BJ (cell line): ENCODE data around the gene SMIM7. TPM values are rescaled to one million over a fixed set of nuclear protein-coding genes. Genes with fewer than 3 reads are reported as not detected.

Experiments used
- CTCF ChIA-PET: fragments of 350-600 bp; formaldehyde crosslinking; extraction: SDS; loops from one replicate; lab custom pipeline; 2021; ENCODE audit warnings: antibody characterized with exemption, inconsistent platforms; lab: Yijun Ruan, JAX
- POLR2A ChIA-PET: fragments of 300-600 bp; sonication (Branson Sonifier 250); formaldehyde crosslinking; extraction: SDS; loops from one replicate; lab custom pipeline; 2021; ENCODE audit warnings: antibody characterized with exemption; lab: Charles Lee
- DNase-seq: peaks from one replicate; pipeline ENCODE4 v3.0.0-alpha.2; 2011; ENCODE audit warnings: low read depth
- H3K27me3 ChIP-seq: 2 replicates; pipeline ENCODE4 v1.6.0; 2011; ENCODE audit warnings: low read length; ENCODE audit not compliant: control insufficient read depth, insufficient read depth
- H3K36me3 ChIP-seq: 2 replicates; pipeline ENCODE4 v1.5.1; 2011; ENCODE audit warnings: low read length; ENCODE audit not compliant: control insufficient read depth, insufficient read depth
- H3K4me3 ChIP-seq: 2 replicates; pipeline ENCODE4 v1.5.1; 2011; ENCODE audit warnings: low read depth, mild to moderate bottlenecking, control low read depth, low read length
- polyA plus RNA-seq: library from polyadenylated mRNA; depleted of rRNA; stranded (reverse); fragments of >200 nt; gene quantifications from 2 replicates; pipeline ENCODE4 v1.2.3, GENCODE V29; 2011
- TF ChIP-seq, protein P1 (sequence below): IDR thresholded peaks from 2 replicates; pipeline ENCODE4 v1.5.1; 2011; ENCODE audit warnings: low read depth, mild to moderate bottlenecking, control low read depth, inconsistent platforms, low read length, moderate library complexity; ENCODE audit not compliant: insufficient read depth

Gene SMIM7
- polyA plus RNA-seq, 1 experiment, result 61.4 TPM

- POLR2A ChIA-PET, result no interaction called here
Observed at GRCh38 chr19:16668176-16668575, 8.2 kb upstream of the SMIM7 start.

DNA sequence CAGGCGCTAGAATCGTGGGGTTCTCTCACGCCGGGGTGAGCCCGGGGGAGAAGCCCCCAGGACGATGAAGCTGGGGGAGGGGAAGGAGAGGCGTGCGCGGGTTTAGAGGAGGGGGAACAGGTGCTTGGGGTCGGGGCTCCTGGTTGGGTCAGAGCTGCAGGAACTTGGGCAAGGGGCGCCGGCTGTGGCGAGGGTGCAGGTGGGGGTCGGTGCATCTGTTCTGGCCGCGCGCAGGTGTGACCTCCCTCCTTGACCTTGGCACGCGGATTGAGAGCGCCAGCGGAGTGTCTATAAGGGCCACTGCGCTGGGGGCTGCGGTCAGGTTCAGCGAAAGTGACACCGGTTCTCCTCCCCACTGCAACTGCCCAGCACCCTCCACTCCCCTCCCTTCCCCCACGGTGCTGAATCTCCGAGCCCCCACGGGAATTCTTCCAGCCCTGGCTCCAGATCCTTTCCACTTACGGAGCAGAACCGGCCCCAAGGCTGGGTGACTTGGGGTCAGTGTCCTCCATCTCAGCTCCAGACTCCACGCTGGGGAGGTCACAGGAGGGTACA lies 1.6 kb upstream of the SMIM7 start:
- H3K4me3 ChIP-seq, result peak overlapping the region; percentile 73
- ChIA-PET CTCF (interaction anchor here (1.5 kb wide), 1 partner anchor 33 kb away, joined by 3 read pairs; no protein-coding TSS in a partner anchor), POLR2A (no interaction called here)
- TF ChIP-seq, protein P1, sequence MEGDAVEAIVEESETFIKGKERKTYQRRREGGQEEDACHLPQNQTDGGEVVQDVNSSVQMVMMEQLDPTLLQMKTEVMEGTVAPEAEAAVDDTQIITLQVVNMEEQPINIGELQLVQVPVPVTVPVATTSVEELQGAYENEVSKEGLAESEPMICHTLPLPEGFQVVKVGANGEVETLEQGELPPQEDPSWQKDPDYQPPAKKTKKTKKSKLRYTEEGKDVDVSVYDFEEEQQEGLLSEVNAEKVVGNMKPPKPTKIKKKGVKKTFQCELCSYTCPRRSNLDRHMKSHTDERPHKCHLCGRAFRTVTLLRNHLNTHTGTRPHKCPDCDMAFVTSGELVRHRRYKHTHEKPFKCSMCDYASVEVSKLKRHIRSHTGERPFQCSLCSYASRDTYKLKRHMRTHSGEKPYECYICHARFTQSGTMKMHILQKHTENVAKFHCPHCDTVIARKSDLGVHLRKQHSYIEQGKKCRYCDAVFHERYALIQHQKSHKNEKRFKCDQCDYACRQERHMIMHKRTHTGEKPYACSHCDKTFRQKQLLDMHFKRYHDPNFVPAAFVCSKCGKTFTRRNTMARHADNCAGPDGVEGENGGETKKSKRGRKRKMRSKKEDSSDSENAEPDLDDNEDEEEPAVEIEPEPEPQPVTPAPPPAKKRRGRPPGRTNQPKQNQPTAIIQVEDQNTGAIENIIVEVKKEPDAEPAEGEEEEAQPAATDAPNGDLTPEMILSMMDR, result no peak
- DNase-seq, result no peak
- peaks cover 11% of the 10 kb centered on the region for H3K36me3 ChIP-seq
- H3K27me3 ChIP-seq, result peaks cover 2% of the 10 kb centered on the region; the same call in 1 of the 2 replicates

More at GRCh38 chr19:16668176-16668575, 8.2 kb upstream of the SMIM7 start:
- Histone ChIP-seq H3K4me3 (no peak overlapping the region), H3K36me3 (no peaks in the 10 kb centered on the region), H3K27me3 (no peaks in the 10 kb centered on the region)
- CTCF ChIA-PET, result no interaction called here
- TF ChIP-seq, protein P1, result no peak
- DNase-seq, result no peak

GRCh38 chr19:16660763-16661479 lies 977 bp upstream of the SMIM7 start, which contains the start of gene TMEM38A:
TSS of gene TMEM38A (plus strand) at chr19:16661139. CDS start at chr19:16661218, 79 bp downstream.
- DNase-seq, result no peak
- peaks cover 2% of the 10 kb centered on the region; the same call in 1 of the 2 replicates for H3K27me3 ChIP-seq
- H3K36me3 ChIP-seq, result peaks cover 11% of the 10 kb centered on the region
- POLR2A ChIA-PET, result interaction anchor here (0.5 to 1.0 kb wide), 3 partner anchors 18 to 345 kb away, joined by 3 to 7 read pairs (median 6); partner anchors contain the start of gene MED26
- H3K4me3 ChIP-seq, result peak within 1 kb of the TSS; percentile 73
- CTCF ChIA-PET, result interaction anchor here (1.0 to 1.5 kb wide), 2 partner anchors 13 to 34 kb away, joined by 3 to 4 read pairs; no protein-coding TSS in a partner anchor
- TF ChIP-seq, protein P1, result no peak

DNA sequence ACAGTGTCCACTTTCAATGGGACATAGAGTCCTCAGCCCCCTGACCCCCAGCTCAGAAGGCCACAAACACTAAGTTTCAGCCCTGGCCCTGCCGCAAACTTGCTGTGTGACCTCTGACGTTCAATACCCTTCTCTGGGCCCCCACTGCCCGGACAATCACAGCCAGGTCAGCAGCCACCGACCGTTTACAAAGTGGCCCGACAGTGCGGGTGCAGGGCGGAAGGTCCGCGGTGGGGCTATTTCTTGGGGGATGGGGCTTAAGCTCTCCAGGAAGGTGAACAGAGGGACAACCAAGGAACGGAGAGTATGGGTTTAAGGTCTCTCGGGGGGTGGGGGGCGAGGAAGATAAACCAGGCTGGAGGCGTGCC lies 496 bp downstream of the SMIM7 start:
- no peak for DNase-seq
- ChIA-PET POLR2A (interaction anchor here (1.0 kb wide), 1 partner anchor 75 kb away, joined by 3 read pairs; no protein-coding TSS in a partner anchor), CTCF (interaction anchor here (0.7 kb wide), 1 partner anchor 430 kb away, joined by 3 read pairs; no protein-coding TSS in a partner anchor)
- peak overlapping the region; percentile 73 for H3K4me3 ChIP-seq
- peaks cover 2% of the 10 kb centered on the region; the same call in 1 of the 2 replicates for H3K27me3 ChIP-seq
- TF ChIP-seq, protein P1, result no peak
- H3K36me3 ChIP-seq, result peaks cover 18% of the 10 kb centered on the region

DNA sequence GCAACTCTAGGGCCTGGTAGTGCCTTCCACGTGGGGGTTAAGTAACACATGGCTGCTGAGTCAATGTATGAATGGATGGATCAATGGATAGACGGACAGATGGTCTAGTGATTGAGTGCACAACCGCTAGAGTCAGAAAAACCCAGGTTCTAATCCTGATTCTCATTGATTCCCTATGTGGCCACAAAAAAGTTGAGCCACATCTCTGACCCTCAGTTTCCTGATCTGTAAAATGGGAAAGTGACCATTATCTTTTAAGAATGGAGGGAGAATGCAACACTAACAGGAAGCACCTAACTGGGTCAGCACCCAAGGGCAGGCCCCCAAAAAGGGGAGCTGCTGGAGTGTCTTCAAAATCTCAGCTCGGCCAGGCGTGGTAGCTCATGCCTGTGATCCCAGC lies 2.6 kb downstream of the SMIM7 start:
- no peak overlapping the region for H3K4me3 ChIP-seq
- H3K36me3 ChIP-seq, result peaks cover 24% of the 10 kb centered on the region
- no peak for DNase-seq
- H3K27me3 ChIP-seq, result peaks cover 2% of the 10 kb centered on the region; the same call in 1 of the 2 replicates
- TF ChIP-seq, protein P1, result no peak
- POLR2A ChIA-PET, result no interaction called here
- CTCF ChIA-PET, result no interaction called here
